Upper lobe of right lung (tissue), 1 donor: ENCODE measurements around the gene PKD2L2. TPM values are rescaled to one million over a fixed set of nuclear protein-coding genes. Genes with fewer than 3 reads are reported as not detected.

ENCODE experiments used
- ATAC-seq: fragments of 200-7000 bp; cut with Tn5 transposase; one replicate; pipeline ENCODE4 v1.9.1; 2020; ENCODE audit warnings: mild to moderate bottlenecking, moderate library complexity
- DNase-seq: peaks from one replicate; pipeline ENCODE4 v3.0.0-alpha.2; 2020
- H3K27ac ChIP-seq: fragments of 200-600 bp; one replicate; pipeline ENCODE4 v1.8.0; 2022
- H3K27me3 ChIP-seq: fragments of 200-600 bp; one replicate; pipeline ENCODE4 v1.8.0; 2022; ENCODE audit warnings: mild to moderate bottlenecking
- H3K36me3 ChIP-seq: fragments of 200-600 bp; one replicate; pipeline ENCODE4 v1.8.0; 2022
- H3K4me1 ChIP-seq: fragments of 200-600 bp; one replicate; pipeline ENCODE4 v1.8.0; 2022
- H3K4me3 ChIP-seq: fragments of 200-600 bp; one replicate; pipeline ENCODE4 v1.8.0; 2022; ENCODE audit warnings: mild to moderate bottlenecking
- H3K9me3 ChIP-seq: fragments of 200-600 bp; one replicate; pipeline ENCODE4 v1.8.0; 2022
- intact Hi-C: fragments of 100-400 bp; cut with DNase I; formaldehyde crosslinking; loops from one replicate; pipeline ENCODE4 v1.11.0; 2022
- total RNA-seq: library from RNA; stranded (reverse); fragmentation: NEBNext Ultra II Directional; extraction: Animal tissue kit (Norgen Biotek cat#: 25700); gene quantifications from one replicate; pipeline ENCODE4 v1.2.1, GENCODE V29; 2021
- TF ChIP-seq, protein P1 (sequence below): fragments of 200-600 bp; IDR thresholded peaks from one replicate; pipeline ENCODE4 v1.8.0; 2022; ENCODE audit warnings: antibody characterized with exemption
- donor health status: DM: no; HTN: yes; CAD: no; lungs with severe emphysema.

The PKD2L2 gene
- total RNA-seq, 1 donor from 2014 or later, result not detected

DNA sequence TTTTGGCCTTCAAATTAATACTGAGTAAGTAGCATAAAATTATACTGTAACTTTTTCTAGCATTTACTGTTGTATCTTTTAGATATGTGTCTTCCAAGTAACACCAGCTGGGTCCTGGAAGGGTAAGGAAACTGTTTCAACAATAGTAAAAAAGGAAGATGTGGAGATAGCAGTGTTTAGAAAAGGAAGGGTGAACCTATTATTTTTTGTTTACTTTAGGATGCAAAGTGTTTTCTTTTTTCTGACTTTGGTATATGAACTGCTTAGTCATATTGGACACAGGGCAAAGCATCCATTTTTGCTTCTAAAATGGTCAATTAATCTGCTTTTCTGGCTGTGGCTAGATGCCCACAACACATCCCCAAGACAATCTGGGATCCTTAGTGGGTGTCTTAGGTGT is 5.3 kb downstream of the PKD2L2 start:
- intact Hi-C loops, result no loop called here
- no peaks in the 10 kb centered on the region for H3K4me1 ChIP-seq
- H3K27ac ChIP-seq, result no peak overlapping the region
- no peak overlapping the region for H3K4me3 ChIP-seq
- no peaks in the 10 kb centered on the region for H3K27me3 ChIP-seq
- H3K36me3 ChIP-seq, result no peaks in the 10 kb centered on the region
- ATAC-seq (no peak), DNase-seq (no peak)
- H3K9me3 ChIP-seq, result no peaks in the 10 kb centered on the region
- TF ChIP-seq, protein P1, sequence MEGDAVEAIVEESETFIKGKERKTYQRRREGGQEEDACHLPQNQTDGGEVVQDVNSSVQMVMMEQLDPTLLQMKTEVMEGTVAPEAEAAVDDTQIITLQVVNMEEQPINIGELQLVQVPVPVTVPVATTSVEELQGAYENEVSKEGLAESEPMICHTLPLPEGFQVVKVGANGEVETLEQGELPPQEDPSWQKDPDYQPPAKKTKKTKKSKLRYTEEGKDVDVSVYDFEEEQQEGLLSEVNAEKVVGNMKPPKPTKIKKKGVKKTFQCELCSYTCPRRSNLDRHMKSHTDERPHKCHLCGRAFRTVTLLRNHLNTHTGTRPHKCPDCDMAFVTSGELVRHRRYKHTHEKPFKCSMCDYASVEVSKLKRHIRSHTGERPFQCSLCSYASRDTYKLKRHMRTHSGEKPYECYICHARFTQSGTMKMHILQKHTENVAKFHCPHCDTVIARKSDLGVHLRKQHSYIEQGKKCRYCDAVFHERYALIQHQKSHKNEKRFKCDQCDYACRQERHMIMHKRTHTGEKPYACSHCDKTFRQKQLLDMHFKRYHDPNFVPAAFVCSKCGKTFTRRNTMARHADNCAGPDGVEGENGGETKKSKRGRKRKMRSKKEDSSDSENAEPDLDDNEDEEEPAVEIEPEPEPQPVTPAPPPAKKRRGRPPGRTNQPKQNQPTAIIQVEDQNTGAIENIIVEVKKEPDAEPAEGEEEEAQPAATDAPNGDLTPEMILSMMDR, result no peak

DNA sequence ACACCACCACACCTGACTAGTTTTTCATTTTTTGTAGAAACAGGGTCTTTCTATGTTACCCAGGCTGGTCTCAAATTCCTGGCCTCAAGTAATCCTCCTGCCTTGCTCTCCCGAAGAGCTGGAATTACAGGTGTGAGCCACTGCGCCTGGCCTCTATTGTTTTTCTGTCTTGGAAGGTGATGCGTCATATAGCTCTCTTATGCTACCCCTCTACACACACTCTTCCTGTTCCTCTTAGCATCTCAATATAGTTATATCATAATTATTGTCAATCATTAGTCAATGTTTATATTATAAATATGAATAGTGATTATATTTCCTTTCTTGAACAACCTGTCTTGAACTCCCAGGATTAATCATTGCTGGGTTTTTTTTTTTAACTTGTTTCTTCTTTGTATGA is 7.3 kb downstream of the PKD2L2 start:
- TF ChIP-seq, protein P1, result no peak
- H3K4me3 ChIP-seq, result no peak overlapping the region
- H3K9me3 ChIP-seq, result no peaks in the 10 kb centered on the region
- H3K27ac ChIP-seq, result no peak overlapping the region
- H3K27me3 ChIP-seq, result no peaks in the 10 kb centered on the region
- intact Hi-C loops, result no loop called here
- H3K4me1 ChIP-seq, result no peaks in the 10 kb centered on the region
- DNase-seq, result no peak
- H3K36me3 ChIP-seq, result no peaks in the 10 kb centered on the region
- no peak for ATAC-seq

DNA sequence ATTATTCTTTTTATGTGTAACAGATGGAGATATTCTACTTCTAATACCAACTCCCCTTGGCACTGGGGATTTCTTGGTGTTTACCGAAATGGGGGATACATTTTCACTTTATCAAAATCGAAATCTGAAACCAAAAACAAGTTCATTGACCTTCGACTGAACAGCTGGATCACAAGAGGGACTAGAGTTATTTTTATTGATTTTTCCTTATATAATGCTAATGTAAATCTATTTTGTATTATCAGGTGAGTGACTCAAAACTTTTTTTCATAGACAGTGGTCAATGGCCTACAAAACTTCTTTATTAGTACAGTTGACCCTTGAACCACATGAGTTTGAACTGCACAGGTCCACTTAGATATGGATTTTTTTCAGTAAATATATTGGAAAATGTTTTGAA is 10.2 kb downstream of the PKD2L2 start:
- H3K36me3 ChIP-seq, result no peaks in the 10 kb centered on the region
- intact Hi-C loops, result no loop called here
- H3K27me3 ChIP-seq, result no peaks in the 10 kb centered on the region
- ATAC-seq (no peak), DNase-seq (no peak)
- H3K27ac ChIP-seq, result no peak overlapping the region
- TF ChIP-seq, protein P1, result no peak
- no peak overlapping the region for H3K4me3 ChIP-seq
- H3K9me3 ChIP-seq, result no peaks in the 10 kb centered on the region
- no peaks in the 10 kb centered on the region for H3K4me1 ChIP-seq

DNA sequence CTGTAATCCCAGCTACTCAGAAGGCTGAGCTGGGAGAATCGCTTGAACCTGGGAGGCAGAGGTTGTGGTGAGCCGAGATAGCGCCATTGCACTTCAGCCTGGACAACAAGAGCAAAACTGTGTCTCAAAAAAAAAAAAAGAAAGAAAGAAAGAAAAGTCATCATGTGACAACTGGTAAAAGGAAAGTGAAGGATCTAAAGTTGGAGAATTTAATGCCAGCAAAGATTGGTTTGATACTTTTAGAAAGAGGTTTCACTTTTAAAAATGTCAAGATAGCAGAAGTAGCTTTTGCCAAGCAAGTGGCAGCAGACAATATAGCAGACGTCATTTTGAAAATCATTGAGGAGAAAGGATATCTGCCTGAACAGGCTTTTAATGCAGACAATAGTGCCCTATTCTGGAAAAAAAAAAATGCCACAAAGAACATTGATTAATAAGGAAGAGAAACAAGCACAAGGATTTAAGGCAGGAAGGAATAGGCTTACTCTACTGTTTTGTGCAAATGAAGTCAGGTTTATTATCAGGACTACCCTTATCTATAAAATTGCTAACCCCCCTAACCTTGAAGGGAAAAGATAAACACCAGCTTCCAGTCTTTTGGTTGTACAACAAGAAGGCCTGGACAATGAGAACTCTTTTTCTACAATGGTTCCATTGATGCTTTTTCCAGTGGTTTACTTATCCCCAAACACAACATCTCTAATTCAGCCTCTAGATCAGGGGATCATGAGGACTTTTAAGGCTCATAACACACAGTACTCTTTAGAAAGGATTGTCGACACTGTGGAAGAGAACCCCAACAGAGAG is 12.0 kb downstream of the PKD2L2 start:
- H3K4me3 ChIP-seq, result no peak overlapping the region

DNA sequence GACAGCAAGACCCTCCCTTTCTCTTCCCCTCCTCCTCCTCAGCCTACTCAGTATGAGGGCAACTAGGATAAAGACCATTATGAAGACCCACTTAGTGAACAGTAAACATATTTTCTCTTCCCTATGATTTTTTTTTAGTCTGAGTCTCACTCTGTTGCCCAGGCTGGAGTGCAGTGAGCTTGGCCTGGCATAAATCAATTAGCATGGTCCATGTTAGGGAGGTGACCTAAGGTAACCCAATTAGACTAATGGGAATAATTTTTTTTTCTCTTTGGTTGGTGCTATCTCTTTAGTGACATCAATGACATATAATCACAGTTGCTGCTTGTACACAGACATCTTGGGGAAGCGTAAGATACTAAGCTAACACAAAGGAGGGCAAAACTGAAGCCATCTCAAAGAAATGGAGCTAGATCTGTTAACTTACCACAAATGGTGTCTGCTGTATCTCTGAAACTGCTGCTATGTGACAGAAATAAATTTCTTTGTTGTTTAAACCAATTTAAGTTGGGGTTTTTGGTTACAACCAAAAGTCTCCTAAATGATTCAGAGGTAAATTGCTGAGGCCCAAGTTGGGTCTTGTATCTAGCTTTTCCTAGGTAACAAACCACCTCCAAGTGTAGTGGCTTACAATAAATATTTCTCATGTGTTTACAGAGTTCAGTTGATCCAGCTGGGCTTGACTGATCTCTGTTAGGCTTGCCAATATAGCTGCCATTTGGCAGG is 13.3 kb downstream of the PKD2L2 start:
- DNase-seq, result no peak
- no peaks in the 10 kb centered on the region for H3K27me3 ChIP-seq
- no peaks in the 10 kb centered on the region for H3K9me3 ChIP-seq
- no peak overlapping the region for H3K27ac ChIP-seq
- ATAC-seq, result no peak
- H3K36me3 ChIP-seq, result no peaks in the 10 kb centered on the region
- no peaks in the 10 kb centered on the region for H3K4me1 ChIP-seq
- TF ChIP-seq, protein P1, result no peak
- no peak overlapping the region for H3K4me3 ChIP-seq
- intact Hi-C loops, result no loop called here

More for the DNA sequence above, 12.0 kb downstream of the PKD2L2 start:
- Histone ChIP-seq H3K27ac (no peak overlapping the region), H3K9me3 (no peaks in the 10 kb centered on the region), H3K27me3 (no peaks in the 10 kb centered on the region), H3K4me1 (no peaks in the 10 kb centered on the region), H3K36me3 (no peaks in the 10 kb centered on the region)
- TF ChIP-seq, protein P1, result no peak
- intact Hi-C loops, result no loop called here
- DNase-seq (no peak), ATAC-seq (no peak)
